ENCODE data around the gene CYTH3. TPM values are rescaled to one million over a fixed set of nuclear protein-coding genes. Genes with fewer than 3 reads are reported as not detected.

The CYTH3 gene
- total RNA-seq, 2 experiments from 2014 or later: 0.75 to 1.2 TPM

GRCh38 chr7:6181136-6181535 is 91.3 kb downstream of the CYTH3 start:
- intact Hi-C loops (cut with DNase I, micrococcal nuclease): no loop called here
- ChIA-PET POLR2A (no interaction called here), CTCF (interaction anchor here (0.6 kb wide), 1 partner anchor 113 kb away, joined by 3 read pairs; no protein-coding TSS in a partner anchor)
- no peaks in the 10 kb centered on the region for H3K27me3 Mint-ChIP-seq
- no peak overlapping the region for H3K27ac Mint-ChIP-seq
- no peaks in the 10 kb centered on the region for H3K9me3 Mint-ChIP-seq (ENCODE audit: low read depth)
- no peaks in the 10 kb centered on the region for H3K4me1 Mint-ChIP-seq
- H3K36me3 Mint-ChIP-seq (ENCODE audit: low read depth): no peaks in the 10 kb centered on the region
- no peak overlapping the region for H3K4me3 Mint-ChIP-seq
- no peak for DNase-seq
- no peak for ATAC-seq

GRCh38 chr7:6180344-6180725 is 92.1 kb downstream of the CYTH3 start:
- DNase-seq: no peak
- no peak for ATAC-seq
- H3K9me3 Mint-ChIP-seq (ENCODE audit: low read depth): no peaks in the 10 kb centered on the region
- no peak overlapping the region for H3K4me3 Mint-ChIP-seq
- H3K36me3 Mint-ChIP-seq (ENCODE audit: low read depth): no peaks in the 10 kb centered on the region
- POLR2A ChIA-PET: no interaction called here
- no peaks in the 10 kb centered on the region for H3K4me1 Mint-ChIP-seq
- intact Hi-C loops (cut with DNase I, micrococcal nuclease): no loop called here
- no peaks in the 10 kb centered on the region for H3K27me3 Mint-ChIP-seq
- H3K27ac Mint-ChIP-seq: no peak overlapping the region
- CTCF ChIA-PET: no interaction called here

GRCh38 chr7:6179620-6180343 is 92.6 kb downstream of the CYTH3 start:
- intact Hi-C loops (cut with DNase I, micrococcal nuclease): no loop called here
- DNase-seq: no peak
- no peak overlapping the region for H3K27ac Mint-ChIP-seq
- ChIA-PET POLR2A (no interaction called here), CTCF (no interaction called here)
- no peaks in the 10 kb centered on the region for H3K4me1 Mint-ChIP-seq
- H3K27me3 Mint-ChIP-seq: no peaks in the 10 kb centered on the region
- ATAC-seq: no peak
- no peaks in the 10 kb centered on the region for H3K36me3 Mint-ChIP-seq (ENCODE audit: low read depth)
- no peaks in the 10 kb centered on the region for H3K9me3 Mint-ChIP-seq (ENCODE audit: low read depth)
- H3K4me3 Mint-ChIP-seq: no peak overlapping the region

- DNase-seq: no peak
- H3K27me3 Mint-ChIP-seq: no peaks in the 10 kb centered on the region
- intact Hi-C loops (cut with DNase I, micrococcal nuclease): no loop called here
- CTCF ChIA-PET: no interaction called here
- H3K36me3 Mint-ChIP-seq (ENCODE audit: low read depth): no peaks in the 10 kb centered on the region
- POLR2A ChIA-PET: no interaction called here
- H3K9me3 Mint-ChIP-seq (ENCODE audit: low read depth): no peaks in the 10 kb centered on the region
- H3K4me1 Mint-ChIP-seq: no peaks in the 10 kb centered on the region
- no peak for ATAC-seq
- H3K4me3 Mint-ChIP-seq: no peak overlapping the region
- H3K27ac Mint-ChIP-seq: no peak overlapping the region
Measured at GRCh38 chr7:6178298-6179029, 94.0 kb downstream of the CYTH3 start.

- no peak for ATAC-seq
- Mint-ChIP-seq H3K27me3 (no peaks in the 10 kb centered on the region), H3K4me3 (no peak overlapping the region), H3K36me3 (ENCODE audit: low read depth) (no peaks in the 10 kb centered on the region), H3K4me1 (no peaks in the 10 kb centered on the region), H3K27ac (no peak overlapping the region), H3K9me3 (ENCODE audit: low read depth) (no peaks in the 10 kb centered on the region)
- ChIA-PET CTCF (interaction anchor here (0.6 kb wide), 1 partner anchor 36 kb away, joined by 3 read pairs; no protein-coding TSS in a partner anchor), POLR2A (no interaction called here)
- DNase-seq: no peak
- intact Hi-C loops (cut with DNase I, micrococcal nuclease): no loop called here
Measured at GRCh38 chr7:6175645-6176044, 96.8 kb downstream of the CYTH3 start.

GRCh38 chr7:6172910-6173295 is 99.5 kb downstream of the CYTH3 start:
- Mint-ChIP-seq H3K27me3 (no peaks in the 10 kb centered on the region), H3K9me3 (ENCODE audit: low read depth) (no peaks in the 10 kb centered on the region), H3K27ac (no peak overlapping the region), H3K4me1 (no peaks in the 10 kb centered on the region), H3K36me3 (ENCODE audit: low read depth) (no peaks in the 10 kb centered on the region), H3K4me3 (no peak overlapping the region)
- POLR2A ChIA-PET: interaction anchor here (0.6 kb wide), 1 partner anchor 777 kb away, joined by 3 read pairs; no protein-coding TSS in a partner anchor
- CTCF ChIA-PET: interaction anchor here (0.6 kb wide), 1 partner anchor 12 kb away, joined by 3 read pairs; no protein-coding TSS in a partner anchor
- intact Hi-C loops (cut with DNase I, micrococcal nuclease): no loop called here
- DNase-seq (no peak), ATAC-seq (no peak)

GRCh38 chr7:6172224-6172909 is 100.1 kb downstream of the CYTH3 start:
- ATAC-seq (no peak), DNase-seq (no peak)
- Mint-ChIP-seq H3K27me3 (no peaks in the 10 kb centered on the region), H3K36me3 (ENCODE audit: low read depth) (no peaks in the 10 kb centered on the region), H3K9me3 (ENCODE audit: low read depth) (no peaks in the 10 kb centered on the region), H3K27ac (no peak overlapping the region), H3K4me3 (no peak overlapping the region), H3K4me1 (no peaks in the 10 kb centered on the region)
- intact Hi-C loops (cut with DNase I, micrococcal nuclease): no loop called here
- ChIA-PET CTCF (interaction anchor here (0.6 kb wide), 1 partner anchor 13 kb away, joined by 3 read pairs; no protein-coding TSS in a partner anchor), POLR2A (no interaction called here)

GRCh38 chr7:6171532-6172223 is 100.7 kb downstream of the CYTH3 start:
- Mint-ChIP-seq H3K4me1 (no peaks in the 10 kb centered on the region), H3K4me3 (no peak overlapping the region), H3K27me3 (no peaks in the 10 kb centered on the region), H3K36me3 (ENCODE audit: low read depth) (no peaks in the 10 kb centered on the region), H3K27ac (no peak overlapping the region), H3K9me3 (ENCODE audit: low read depth) (no peaks in the 10 kb centered on the region)
- POLR2A ChIA-PET: no interaction called here
- ATAC-seq (no peak), DNase-seq (no peak)
- intact Hi-C loops (cut with DNase I, micrococcal nuclease): no loop called here
- CTCF ChIA-PET: no interaction called here

- no peaks in the 10 kb centered on the region for H3K4me1 Mint-ChIP-seq
- H3K36me3 Mint-ChIP-seq (ENCODE audit: low read depth): no peaks in the 10 kb centered on the region
- no peaks in the 10 kb centered on the region for H3K27me3 Mint-ChIP-seq
- ChIA-PET CTCF (no interaction called here), POLR2A (no interaction called here)
- no peaks in the 10 kb centered on the region for H3K9me3 Mint-ChIP-seq (ENCODE audit: low read depth)
- peak; percentile 36 for ATAC-seq
- H3K4me3 Mint-ChIP-seq: no peak overlapping the region
- no peak for DNase-seq
- intact Hi-C loops (cut with DNase I, micrococcal nuclease): no loop called here
- H3K27ac Mint-ChIP-seq: no peak overlapping the region
Measured at GRCh38 chr7:6170571-6171531, 101.6 kb downstream of the CYTH3 start.

GRCh38 chr7:6169805-6170520 is 102.5 kb downstream of the CYTH3 start:
- no peak for ATAC-seq
- Mint-ChIP-seq H3K36me3 (ENCODE audit: low read depth) (no peaks in the 10 kb centered on the region), H3K4me3 (no peak overlapping the region), H3K27me3 (no peaks in the 10 kb centered on the region), H3K4me1 (no peaks in the 10 kb centered on the region), H3K9me3 (ENCODE audit: low read depth) (no peaks in the 10 kb centered on the region), H3K27ac (no peak overlapping the region)
- no peak for DNase-seq
- POLR2A ChIA-PET: no interaction called here
- CTCF ChIA-PET: no interaction called here
- intact Hi-C loops (cut with DNase I, micrococcal nuclease): no loop called here

All from activated CD4-positive, alpha-beta T cell treated with anti-CD3 and anti-CD28 coated beads for 36 hours (primary cell).